ENCODE data around the gene TRIM62.
"Not testable (repeated sequence)": the region's sequence is repeated elsewhere in the genome, so short reads cannot be mapped to it uniquely, and the experiment has no call there.

Gene TRIM62

GRCh38 chr1:33158366-33158765 is 23.5 kb downstream of the TRIM62 start:
- no peak for DNase-seq

- DNase-seq, result no peak
Observed at GRCh38 chr1:33157131-33157530, 24.7 kb downstream of the TRIM62 start.

GRCh38 chr1:33155877-33156538 is 25.8 kb downstream of the TRIM62 start:
- no peak for DNase-seq

- DNase-seq, result no peak
Observed at GRCh38 chr1:33153650-33154049, 28.2 kb downstream of the TRIM62 start.

GRCh38 chr1:33152685-33153432 is 29.0 kb downstream of the TRIM62 start:
- no peak for DNase-seq

- no peak for DNase-seq
Observed at GRCh38 chr1:33151116-33151515, 30.7 kb downstream of the TRIM62 start.

GRCh38 chr1:33150522-33150921 is 31.3 kb downstream of the TRIM62 start:
- no peak for DNase-seq

- no peak for DNase-seq
Observed at GRCh38 chr1:33149453-33150190, 32.2 kb downstream of the TRIM62 start.

GRCh38 chr1:33148615-33149014 is 33.2 kb downstream of the TRIM62 start:
- DNase-seq, result no peak

- no peak for DNase-seq
Observed at GRCh38 chr1:33147997-33148314, 33.9 kb downstream of the TRIM62 start.

GRCh38 chr1:33147275-33147996 is 34.4 kb downstream of the TRIM62 start:
- DNase-seq, result no peak

GRCh38 chr1:33146003-33146402 is 35.8 kb downstream of the TRIM62 start:
- no peak for DNase-seq

- no peak for DNase-seq
Observed at GRCh38 chr1:33143698-33144097, 38.1 kb downstream of the TRIM62 start.

GRCh38 chr1:33143176-33143575 is 38.7 kb downstream of the TRIM62 start:
- no peak for DNase-seq

- peak; percentile 21 for DNase-seq
Observed at GRCh38 chr1:33142483-33143064, 39.3 kb downstream of the TRIM62 start.

GRCh38 chr1:33141781-33142180 is 40.1 kb downstream of the TRIM62 start:
- DNase-seq, result no peak

- no peak for DNase-seq
Observed at GRCh38 chr1:33141216-33141615, 40.6 kb downstream of the TRIM62 start.

GRCh38 chr1:33140153-33141149 is 41.4 kb downstream of the TRIM62 start:
- DNase-seq, result no peak

- peak; percentile 22 for DNase-seq
Observed at GRCh38 chr1:33137800-33138199, 44.0 kb downstream of the TRIM62 start.

GRCh38 chr1:33136041-33136440 is 45.8 kb downstream of the TRIM62 start:
- DNase-seq, result not testable (repeated sequence)

GRCh38 chr1:33133478-33134105 is 48.3 kb downstream of the TRIM62 start:
- DNase-seq, result no peak
